Gastrocnemius medialis (tissue), 4 donors: Measurements from ENCODE around the gene NTN1.

Experiments
- CTCF ChIP-seq, 5 experiments: fragments of 450-650 bp in 3 of 5; fragments of 200-600 bp in 2 of 5; sonication (generic) in 2 of 5; IDR thresholded peaks in 4 of 5; conservative IDR thresholded peaks in 1 of 5; 1 replicate in 4 of 5; 2 replicates in 1 of 5; pipeline ENCODE4 v1.5.1; 2016 to 2019; ENCODE audit warnings: antibody characterized with exemption in 5 of 5, mild to moderate bottlenecking in 3 of 5, moderate library complexity in 3 of 5
- POLR2A ChIP-seq, 2 donors: fragments of 450-650 bp; IDR thresholded peaks; one replicate each; pipeline ENCODE4 v1.6.1; 2017; ENCODE audit warnings: antibody characterized with exemption in 2 of 2, mild to moderate bottlenecking in 2 of 2, moderate library complexity in 2 of 2

GRCh38 chr17:9123594-9124553, 102.6 kb downstream of the NTN1 start:
- TF ChIP-seq CTCF (IDR thresholded peaks at IDR 0.05 in 4 of 5, conservative IDR thresholded peaks at IDR 0.05 in 1 of 5) (no peak), POLR2A (IDR thresholded peaks at IDR 0.05) (no peak)
